GM20431 (cell line): ENCODE data around the gene CHTF18.

Source experiments
- in situ Hi-C: fragments of 300-500 bp; cut with MseI, MboI; formaldehyde crosslinking; loops from one replicate; pipeline ENCODE4 v1.15.0; 2020; ENCODE audit warnings: low sequenced_read_pairs; ENCODE audit not compliant: unreplicated experiment

The CHTF18 gene

GRCh38 chr16:840561-841454 lies 52.4 kb downstream of the CHTF18 start:
- in situ Hi-C loops = no loop called here

- in situ Hi-C loops = no loop called here
Observed at GRCh38 chr16:841455-842060, 53.1 kb downstream of the CHTF18 start.

- in situ Hi-C loops = no loop called here
Observed at GRCh38 chr16:842061-842476, 53.6 kb downstream of the CHTF18 start.

GRCh38 chr16:842711-843560 lies 54.5 kb downstream of the CHTF18 start:
- in situ Hi-C loops = no loop called here

GRCh38 chr16:843771-844170 lies 55.4 kb downstream of the CHTF18 start:
- in situ Hi-C loops = no loop called here

GRCh38 chr16:844638-845350 lies 56.4 kb downstream of the CHTF18 start:
- in situ Hi-C loops = no loop called here

GRCh38 chr16:845351-845745 lies 56.9 kb downstream of the CHTF18 start:
- in situ Hi-C loops = no loop called here

- in situ Hi-C loops = no loop called here
Observed at GRCh38 chr16:847151-847550, 58.7 kb downstream of the CHTF18 start.
